OCI-LY7 (cell line): ENCODE results near the gene ITIH1.

Experiments
- EZH2phosphoT487 ChIP-seq: fragments of 200-600 bp; sonication (generic); IDR thresholded peaks from 2 replicates; pipeline ENCODE4 v1.6.1; 2018; ENCODE audit warnings: low read depth, borderline replicate concordance, mild to moderate bottlenecking, mixed run types, antibody characterized with exemption, low read length, moderate library complexity, mixed read lengths
- TF ChIP-seq, protein P1 (sequence below): fragments of 200-600 bp; sonication (generic); conservative IDR thresholded peaks from 2 replicates; pipeline ENCODE4 v1.5.1; 2014; ENCODE audit warnings: mild to moderate bottlenecking, antibody characterized with exemption, low read length, moderate library complexity, mixed read lengths

DNA sequence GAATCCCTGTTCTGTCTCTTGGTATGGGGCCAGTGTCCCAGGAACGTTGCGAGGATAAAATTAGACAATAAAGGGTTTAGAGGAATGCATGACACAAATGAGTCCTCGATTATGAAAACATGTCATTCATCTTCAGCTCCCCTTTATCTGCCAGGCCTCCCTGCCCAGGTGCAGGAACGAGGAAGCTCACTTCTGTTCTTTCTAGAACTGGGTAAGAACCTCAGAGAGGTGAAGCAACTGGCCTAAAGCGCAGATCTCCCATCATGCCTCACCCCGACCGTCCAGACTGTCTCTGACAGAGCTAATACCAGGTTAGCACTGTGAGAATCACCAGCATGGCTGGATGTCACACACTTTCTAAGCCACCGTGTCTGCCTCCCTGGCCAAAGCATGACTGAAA is 1.5 kb upstream of the ITIH1 start:
- TF ChIP-seq, protein P1, sequence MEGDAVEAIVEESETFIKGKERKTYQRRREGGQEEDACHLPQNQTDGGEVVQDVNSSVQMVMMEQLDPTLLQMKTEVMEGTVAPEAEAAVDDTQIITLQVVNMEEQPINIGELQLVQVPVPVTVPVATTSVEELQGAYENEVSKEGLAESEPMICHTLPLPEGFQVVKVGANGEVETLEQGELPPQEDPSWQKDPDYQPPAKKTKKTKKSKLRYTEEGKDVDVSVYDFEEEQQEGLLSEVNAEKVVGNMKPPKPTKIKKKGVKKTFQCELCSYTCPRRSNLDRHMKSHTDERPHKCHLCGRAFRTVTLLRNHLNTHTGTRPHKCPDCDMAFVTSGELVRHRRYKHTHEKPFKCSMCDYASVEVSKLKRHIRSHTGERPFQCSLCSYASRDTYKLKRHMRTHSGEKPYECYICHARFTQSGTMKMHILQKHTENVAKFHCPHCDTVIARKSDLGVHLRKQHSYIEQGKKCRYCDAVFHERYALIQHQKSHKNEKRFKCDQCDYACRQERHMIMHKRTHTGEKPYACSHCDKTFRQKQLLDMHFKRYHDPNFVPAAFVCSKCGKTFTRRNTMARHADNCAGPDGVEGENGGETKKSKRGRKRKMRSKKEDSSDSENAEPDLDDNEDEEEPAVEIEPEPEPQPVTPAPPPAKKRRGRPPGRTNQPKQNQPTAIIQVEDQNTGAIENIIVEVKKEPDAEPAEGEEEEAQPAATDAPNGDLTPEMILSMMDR, result no peak
- no peak for TF ChIP-seq EZH2phosphoT487
